ENCODE results near the gene KCNK4.

The KCNK4 gene

GRCh38 chr11:64268893-64269539, 22.1 kb upstream of the KCNK4 start:
- DNase-seq (ENCODE audit: low read depth): no peak

GRCh38 chr11:64269540-64270220, 21.4 kb upstream of the KCNK4 start:
- DNase-seq (ENCODE audit: low read depth): peak; percentile 99

DNA sequence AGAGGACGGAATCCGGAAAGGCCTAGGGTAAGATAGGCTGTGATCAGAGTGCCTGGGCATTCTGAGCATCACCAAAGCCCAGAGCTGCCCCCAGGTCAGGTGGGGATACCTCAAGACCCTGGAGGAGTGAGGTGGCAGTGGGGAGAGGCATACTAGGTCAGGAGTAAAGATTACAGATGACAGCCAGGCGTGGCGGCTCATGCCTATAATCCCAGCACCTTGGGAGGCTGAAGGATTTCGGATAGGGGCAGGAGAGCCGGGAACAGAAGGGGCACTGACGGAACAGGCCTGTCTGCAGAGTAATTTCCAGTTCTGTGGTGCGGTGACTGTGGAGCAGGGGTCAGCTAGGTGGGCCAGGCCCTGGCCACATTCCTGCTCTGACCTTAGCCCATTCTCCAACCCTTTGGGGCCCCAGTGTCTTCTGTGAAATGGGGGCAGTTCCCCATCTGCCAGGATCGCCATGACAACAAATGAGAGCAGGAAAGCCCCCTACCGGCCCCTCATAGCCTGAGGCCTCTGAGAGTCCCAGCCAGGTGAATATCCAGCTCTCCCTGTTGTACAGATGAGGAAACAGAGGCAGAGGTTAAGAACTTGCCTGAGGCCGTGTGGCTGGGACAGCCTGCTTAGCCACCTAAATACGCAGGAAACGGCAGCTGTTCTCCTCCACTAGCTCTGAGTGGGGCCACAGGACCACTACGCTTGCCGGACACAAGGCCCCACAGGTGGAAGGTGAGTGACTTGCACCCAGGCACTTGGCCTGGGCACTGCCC, 15.9 kb upstream of the KCNK4 start:
- DNase-seq (ENCODE audit: low read depth): no peak

GRCh38 chr11:64275841-64276240, 15.3 kb upstream of the KCNK4 start:
- no peak for DNase-seq (ENCODE audit: low read depth)

DNA sequence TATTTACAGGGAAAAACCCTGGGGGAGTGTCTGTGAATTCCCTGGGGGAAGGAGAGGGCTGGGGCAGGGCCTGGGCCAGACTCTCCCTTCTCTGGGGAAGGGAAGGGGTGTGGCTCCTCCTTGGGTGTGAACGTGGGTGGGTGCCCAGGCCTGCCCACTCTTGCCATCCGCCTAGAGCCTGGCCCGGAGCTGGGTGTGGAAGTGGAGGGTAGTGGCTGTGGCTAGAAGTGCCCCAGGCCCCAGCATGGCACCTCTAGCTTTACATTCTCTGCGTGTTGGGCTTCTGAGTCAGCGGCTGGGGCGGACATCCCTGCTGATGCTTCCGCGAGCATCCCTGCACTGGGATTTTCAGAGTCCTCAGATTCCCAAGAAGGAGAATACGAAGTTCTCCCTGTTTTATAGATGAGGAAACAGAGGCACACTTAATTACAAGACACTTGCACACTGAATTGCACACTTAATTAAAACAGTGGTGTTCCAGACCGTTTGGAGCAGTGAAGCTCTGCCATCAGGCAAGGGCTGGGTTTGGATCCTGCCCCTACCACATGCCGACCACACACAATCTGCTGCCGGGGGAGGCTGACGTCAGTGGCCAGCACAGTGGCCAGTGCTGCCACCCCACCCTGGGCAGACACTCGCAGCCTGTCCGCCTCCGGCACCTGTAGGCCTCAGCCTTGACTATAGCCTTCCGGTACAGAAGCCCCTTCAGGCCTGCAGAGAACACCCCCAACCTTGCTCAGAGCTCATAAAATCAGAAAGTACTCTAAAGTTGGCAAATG, 14.3 kb upstream of the KCNK4 start:
- no peak for DNase-seq (ENCODE audit: low read depth)

GRCh38 chr11:64278576-64279190, 12.4 kb upstream of the KCNK4 start:
- DNase-seq (ENCODE audit: low read depth): no peak

DNA sequence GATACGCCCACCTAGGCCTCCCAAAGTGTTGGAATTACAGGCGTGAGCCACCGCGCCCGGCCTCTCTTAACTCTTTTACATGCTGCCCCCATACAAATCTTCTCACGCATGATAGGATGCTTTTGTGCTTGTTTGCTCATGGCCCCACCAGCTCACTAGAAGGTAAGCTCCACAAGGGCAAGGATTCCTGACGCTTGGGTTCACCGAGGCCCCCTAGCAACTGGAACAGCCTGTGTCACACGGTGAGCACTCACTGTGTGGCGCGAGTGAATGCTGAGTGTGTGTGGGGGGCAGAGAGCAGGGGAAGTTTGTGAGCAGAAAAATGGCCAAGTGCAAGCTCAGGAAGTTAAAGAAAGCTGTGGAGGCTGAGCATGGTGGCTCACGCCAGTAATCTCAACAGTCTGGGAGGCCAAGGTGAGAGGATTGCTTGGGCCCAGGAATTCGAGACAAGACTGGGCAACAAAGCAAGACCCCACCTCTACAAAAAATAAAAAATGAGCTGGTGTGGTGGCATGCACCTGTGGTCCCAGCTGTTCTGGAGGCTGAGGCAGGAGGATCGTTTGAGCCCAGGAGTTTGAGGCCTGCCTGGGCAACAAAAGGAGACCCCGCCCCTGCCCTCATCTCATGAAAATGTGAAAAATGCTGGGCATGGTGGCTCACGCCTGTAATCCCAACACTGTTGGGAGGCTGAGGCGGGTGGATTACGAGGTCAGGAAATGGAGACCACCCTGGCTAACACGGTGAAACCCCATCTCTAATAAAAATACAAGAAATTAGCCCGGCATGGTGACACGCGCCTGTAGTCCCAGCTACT, 8.9 kb upstream of the KCNK4 start:
- no peak for DNase-seq (ENCODE audit: low read depth)

- no peak for DNase-seq (ENCODE audit: low read depth)
These were observed 8.0 kb upstream of the KCNK4 start for GRCh38 chr11:64283092-64283491.

GRCh38 chr11:64284048-64284961, 6.8 kb upstream of the KCNK4 start, which contains the start of gene BAD:
Gene BAD, minus strand, starts transcription at chr11:64284665. Its CDS starts 297 bp downstream, at chr11:64284368.
- peak; percentile 84 for DNase-seq (ENCODE audit: low read depth)

DNA sequence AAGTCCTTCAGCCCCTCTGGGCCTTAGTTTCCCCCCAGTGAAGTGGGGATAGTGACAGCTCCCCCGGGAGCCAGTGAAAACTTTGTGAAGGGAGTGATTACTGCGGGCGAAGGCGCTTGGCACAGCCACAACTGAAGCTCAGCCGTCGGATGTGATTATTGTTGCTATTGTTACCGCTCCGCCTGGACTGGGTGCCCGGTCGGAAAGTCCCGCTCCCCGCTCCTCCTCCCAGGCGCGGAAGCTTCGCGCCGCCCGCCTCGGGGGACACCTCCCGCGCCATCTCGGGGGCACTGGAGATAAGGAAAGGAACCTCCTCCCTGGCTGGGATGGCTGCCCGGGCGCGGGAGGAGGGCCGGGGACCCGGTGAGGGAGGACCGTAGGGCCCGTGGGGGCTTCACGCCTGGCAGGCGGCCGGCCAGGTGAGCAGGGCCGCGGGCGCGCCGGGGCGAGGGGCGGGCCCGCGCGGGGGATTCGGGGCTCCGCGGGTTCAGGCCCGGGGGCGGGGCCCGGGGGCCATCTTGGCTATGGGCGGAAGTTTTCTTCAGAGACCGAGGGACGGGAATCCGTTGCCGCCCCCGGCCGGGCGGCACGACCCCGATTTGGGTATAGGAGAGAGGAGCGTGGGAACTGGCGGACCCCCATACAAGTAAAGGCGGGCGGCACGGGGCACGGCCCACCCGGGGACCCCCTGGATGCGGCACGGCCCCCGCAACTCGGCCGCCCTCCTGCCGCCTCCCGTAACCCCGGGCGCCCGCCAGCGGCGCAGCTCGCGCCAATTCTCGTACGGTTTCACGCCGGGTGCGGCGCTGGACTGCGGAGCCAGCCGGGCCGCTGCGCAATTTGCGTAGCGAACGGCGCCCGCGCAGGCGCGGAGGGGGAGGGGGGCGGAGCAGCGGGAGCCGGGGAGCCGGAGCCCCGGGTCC, 5.9 kb upstream of the KCNK4 start, which contains the start of gene GPR137:
GPR137 (plus strand) TSS at position 887 of the 923 bp plus-strand sequence. CDS start 677 bp downstream, outside the sequence.
- DNase-seq (ENCODE audit: low read depth): no peak

- no peak for DNase-seq (ENCODE audit: low read depth)
These were observed 5.0 kb upstream of the KCNK4 start for GRCh38 chr11:64285885-64286800.

- no peak for DNase-seq (ENCODE audit: low read depth)
These were observed 4.3 kb upstream of the KCNK4 start for GRCh38 chr11:64286801-64287159.

GRCh38 chr11:64287676-64288352, 3.3 kb upstream of the KCNK4 start:
- DNase-seq (ENCODE audit: low read depth): no peak

DNA sequence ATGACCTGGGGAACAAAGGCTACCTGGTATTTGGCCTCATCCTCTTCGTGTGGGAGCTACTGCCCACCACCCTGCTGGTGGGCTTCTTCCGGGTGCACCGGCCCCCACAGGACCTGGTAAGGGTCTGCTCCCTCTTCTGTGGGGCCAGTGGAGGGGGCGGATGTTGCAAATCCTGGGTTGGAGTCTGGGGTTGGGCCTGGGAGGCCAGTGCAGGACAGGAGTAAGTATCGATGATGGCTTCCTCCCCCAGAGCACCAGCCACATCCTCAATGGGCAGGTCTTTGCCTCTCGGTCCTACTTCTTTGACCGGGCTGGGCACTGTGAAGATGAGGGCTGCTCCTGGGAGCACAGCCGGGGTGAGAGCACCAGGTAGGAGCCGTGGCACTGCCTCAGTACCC, 2.8 kb upstream of the KCNK4 start:
- no peak for DNase-seq (ENCODE audit: low read depth)

DNA sequence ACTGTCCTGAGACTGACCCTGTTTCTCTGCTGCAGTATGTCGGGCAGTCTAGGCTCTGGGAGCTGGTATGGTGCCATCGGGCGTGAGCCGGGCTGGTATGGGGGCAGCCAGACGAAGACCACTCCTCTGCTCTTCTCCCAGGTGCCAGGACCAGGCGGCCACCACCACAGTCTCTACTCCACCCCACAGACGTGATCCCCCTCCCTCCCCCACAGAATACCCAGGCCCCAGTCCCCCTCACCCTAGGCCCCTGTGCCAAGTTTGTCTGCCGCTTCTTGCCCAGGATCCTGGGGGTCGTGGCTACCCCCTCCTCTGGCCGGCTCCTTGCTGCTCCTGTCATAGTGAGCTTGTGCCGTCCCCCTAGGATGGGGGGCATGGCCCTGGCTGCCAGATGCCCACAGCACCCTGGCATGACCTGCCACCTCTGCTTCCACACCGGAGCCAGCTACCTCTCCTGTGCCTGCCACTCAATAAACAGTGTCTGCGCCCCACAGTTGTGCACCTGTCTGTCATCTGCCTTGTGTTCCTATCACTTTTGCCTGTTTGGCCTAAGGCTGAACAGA, 2.0 kb upstream of the KCNK4 start:
- DNase-seq (ENCODE audit: low read depth): no peak
